Upper lobe of right lung (tissue), 1 donor: ENCODE measurements around the gene RAD9A. TPM values are rescaled to one million over a fixed set of nuclear protein-coding genes. Genes with fewer than 3 reads are reported as not detected.
A peak's percentile ranks its signal among the peaks of the same experiment; 100 is the strongest.

Source experiments
- ATAC-seq: fragments of 200-7000 bp; cut with Tn5 transposase; one replicate; pipeline ENCODE4 v1.9.1; 2020; ENCODE audit warnings: mild to moderate bottlenecking, moderate library complexity
- DNase-seq: peaks from one replicate; pipeline ENCODE4 v3.0.0-alpha.2; 2020
- H3K27ac ChIP-seq: fragments of 200-600 bp; one replicate; pipeline ENCODE4 v1.8.0; 2022
- H3K27me3 ChIP-seq: fragments of 200-600 bp; one replicate; pipeline ENCODE4 v1.8.0; 2022; ENCODE audit warnings: mild to moderate bottlenecking
- H3K36me3 ChIP-seq: fragments of 200-600 bp; one replicate; pipeline ENCODE4 v1.8.0; 2022
- H3K4me1 ChIP-seq: fragments of 200-600 bp; one replicate; pipeline ENCODE4 v1.8.0; 2022
- H3K4me3 ChIP-seq: fragments of 200-600 bp; one replicate; pipeline ENCODE4 v1.8.0; 2022; ENCODE audit warnings: mild to moderate bottlenecking
- H3K9me3 ChIP-seq: fragments of 200-600 bp; one replicate; pipeline ENCODE4 v1.8.0; 2022
- CTCF ChIP-seq: fragments of 200-600 bp; IDR thresholded peaks from one replicate; pipeline ENCODE4 v1.8.0; 2022; ENCODE audit warnings: antibody characterized with exemption
- intact Hi-C: fragments of 100-400 bp; cut with DNase I; formaldehyde crosslinking; loops from one replicate; pipeline ENCODE4 v1.11.0; 2022
- total RNA-seq: library from RNA; stranded (reverse); fragmentation: NEBNext Ultra II Directional; extraction: Animal tissue kit (Norgen Biotek cat#: 25700); gene quantifications from one replicate; pipeline ENCODE4 v1.2.1, GENCODE V29; 2021
- donor health status: DM: no; HTN: yes; CAD: no; lungs with severe emphysema.

RAD9A gene
- total RNA-seq, 1 donor from 2014 or later = 20.7 TPM

- Histone ChIP-seq H3K9me3 (no peaks in the 10 kb centered on the region), H3K27ac (no peak overlapping the region), H3K27me3 (no peaks in the 10 kb centered on the region), H3K4me1 (peaks cover 20% of the 10 kb centered on the region), H3K4me3 (no peak overlapping the region), H3K36me3 (no peaks in the 10 kb centered on the region)
- DNase-seq (no peak), ATAC-seq (no peak)
- intact Hi-C loops = no loop called here
- no peak for TF ChIP-seq CTCF
Measured at GRCh38 chr11:67410984-67411784, 19.4 kb downstream of the RAD9A start.

- ATAC-seq (no peak), DNase-seq (no peak)
- no peaks in the 10 kb centered on the region for H3K27me3 ChIP-seq
- no peak overlapping the region for H3K27ac ChIP-seq
- intact Hi-C loops = no loop called here
- H3K9me3 ChIP-seq = no peaks in the 10 kb centered on the region
- H3K4me3 ChIP-seq = no peak overlapping the region
- H3K4me1 ChIP-seq = peaks cover 23% of the 10 kb centered on the region
- TF ChIP-seq CTCF = no peak
- no peaks in the 10 kb centered on the region for H3K36me3 ChIP-seq
Measured at GRCh38 chr11:67411785-67412152, 20.0 kb downstream of the RAD9A start.

- H3K36me3 ChIP-seq = no peaks in the 10 kb centered on the region
- no peak for ATAC-seq
- H3K4me1 ChIP-seq = peaks cover 27% of the 10 kb centered on the region
- no peaks in the 10 kb centered on the region for H3K9me3 ChIP-seq
- no peak overlapping the region for H3K27ac ChIP-seq
- no peaks in the 10 kb centered on the region for H3K27me3 ChIP-seq
- H3K4me3 ChIP-seq = no peak overlapping the region
- no peak for TF ChIP-seq CTCF
- DNase-seq = no peak
- intact Hi-C loops = no loop called here
Measured at GRCh38 chr11:67412495-67413179, 20.9 kb downstream of the RAD9A start.

GRCh38 chr11:67413266-67413849, 21.6 kb downstream of the RAD9A start:
- ATAC-seq (no peak), DNase-seq (no peak)
- no peaks in the 10 kb centered on the region for H3K27me3 ChIP-seq
- no peak overlapping the region for H3K27ac ChIP-seq
- no peak for TF ChIP-seq CTCF
- no peaks in the 10 kb centered on the region for H3K36me3 ChIP-seq
- intact Hi-C loops = no loop called here
- H3K9me3 ChIP-seq = no peaks in the 10 kb centered on the region
- no peak overlapping the region for H3K4me3 ChIP-seq
- peaks cover 28% of the 10 kb centered on the region for H3K4me1 ChIP-seq

GRCh38 chr11:67415501-67416304, 23.9 kb downstream of the RAD9A start, which contains the start of gene CARNS1:
Gene CARNS1 (plus strand): TSS chr11:67415678. CDS start chr11:67416200, 522 bp downstream.
- DNase-seq (no peak), ATAC-seq (peak; percentile 2)
- Histone ChIP-seq H3K4me3 (peak within 1 kb of the TSS; percentile 40), H3K27me3 (no peaks in the 10 kb centered on the region), H3K36me3 (no peaks in the 10 kb centered on the region), H3K4me1 (peaks cover 35% of the 10 kb centered on the region), H3K27ac (no peak within 1 kb of the TSS), H3K9me3 (no peaks in the 10 kb centered on the region)
- intact Hi-C loops = no loop called here
- no peak for TF ChIP-seq CTCF
